ENCODE data around the gene DALRD3. TPM values are rescaled to one million over a fixed set of nuclear protein-coding genes. Genes with fewer than 3 reads are reported as not detected.

DALRD3 gene
- total and polyA plus RNA-seq, 2 of the 8 experiments (the other 6 are each of a cell fraction or from before 2014, with no cell fraction given): 30.4 to 86.5 TPM

GRCh38 chr3:49028298-49028672 is 9.9 kb upstream of the DALRD3 start:
- Histone ChIP-seq H2BK15ac (ENCODE audit: low read length) (no peak overlapping the region), H4K8ac (ENCODE audit: extremely low read depth, insufficient read depth, low read length) (no peak overlapping the region), H3K79me2 (ENCODE audit: control insufficient read depth in 1 of 2, insufficient read depth in 2 of 2, low read length in 2 of 2) (peaks cover 4 to 15% of the 10 kb centered on the region in 2 experiments; a peak in 3 of 4 replicates), H3K27ac (ENCODE audit: low read depth, low read length) (peak overlapping the region; percentile 54), H3K4ac (replicated peaks; ENCODE audit: insufficient read length, low read depth, low read length) (no peak overlapping the region), H3K23me2 (ENCODE audit: low read depth, low read length) (peaks cover 7% of the 10 kb centered on the region), H3K4me3 (ENCODE audit: extremely low read depth in 1 of 4, insufficient read depth in 2 of 4, low read depth in 3 of 4, low read length in 4 of 4) (peak overlapping the region; percentile 50 to 81 (median 76); a peak in 7 of 8 replicates), H4K5ac (ENCODE audit: insufficient read length, low read depth, low read length) (no peak overlapping the region), H4K20me1 (replicated peaks in 1 of 2; ENCODE audit: control insufficient read depth in 1 of 2, insufficient read depth in 2 of 2, low read length in 2 of 2) (peaks cover 10 to 22% of the 10 kb centered on the region in 2 experiments), H3K27me3 (replicated peaks in 1 of 4; ENCODE audit: control insufficient read depth in 3 of 4, extremely low read depth in 1 of 4, insufficient read depth in 3 of 4, low read length in 3 of 4) (no peaks in the 10 kb centered on the region; a peak in 1 of 7 replicates), H2AK5ac (ENCODE audit: low read depth, low read length) (no peak overlapping the region), H3K9me3 (ENCODE audit: insufficient read depth in 2 of 2, low read depth in 1 of 2, low read length in 1 of 2) (no peaks in the 10 kb centered on the region), H4K91ac (replicated peaks; ENCODE audit: insufficient read length, low read length) (no peak overlapping the region), H3K18ac (ENCODE audit: extremely low read depth, low read length) (no peak overlapping the region), H2BK120ac (replicated peaks; ENCODE audit: low read depth, low read length) (no peak overlapping the region), H3K14ac (ENCODE audit: insufficient read length) (no peak overlapping the region), H2BK12ac (ENCODE audit: low read depth, low read length) (no peak overlapping the region), H2AFZ (ENCODE audit: low read length) (no peak overlapping the region), H3K36me3 (ENCODE audit: control insufficient read depth in 2 of 4, insufficient read depth in 4 of 4, low read length in 3 of 4) (peaks cover 52 to 72% (median 66%) of the 10 kb centered on the region in 4 experiments), H3K9ac (replicated peaks in 1 of 4; ENCODE audit: extremely low read depth in 1 of 4, low read depth in 3 of 4, low read length in 3 of 4) (peak overlapping the region in 3 of 4 experiments; percentile 12 to 83 (median 82); a peak in 3 of 7 replicates), H2BK20ac (ENCODE audit: low read length) (no peak overlapping the region), H3K23ac (ENCODE audit: insufficient read length) (no peak overlapping the region), H3K4me1 (replicated peaks in 1 of 4; ENCODE audit: control insufficient read depth in 3 of 4, insufficient read depth in 4 of 4, low read length in 3 of 4) (peaks cover 0 to 9% (median 6%) of the 10 kb centered on the region in 4 experiments; a peak in 5 of 7 replicates), H2BK5ac (ENCODE audit: low read depth, low read length) (no peak overlapping the region), H3K4me2 (ENCODE audit: insufficient read depth in 1 of 2, low read depth in 2 of 2, low read length in 2 of 2) (peak overlapping the region; percentile 88 to 98), H3K56ac (replicated peaks; ENCODE audit: insufficient read length, low read depth, low read length) (no peak overlapping the region), H3K79me1 (ENCODE audit: low read depth, low read length) (peaks cover 8% of the 10 kb centered on the region)
- no peak for TF ChIP-seq SIN3A (conservative IDR thresholded peaks at IDR 0.05 in 1 of 2, IDR thresholded peaks at IDR 0.05 in 1 of 2; ENCODE audit: low read depth in 1 of 2, low read length in 2 of 2)
- TF ChIP-seq POLR2AphosphoS5 (IDR thresholded peaks at IDR 0.05; ENCODE audit: low read depth, low read length): no peak
- TF ChIP-seq ASH2L (IDR thresholded peaks at IDR 0.05; ENCODE audit: low read length): no peak
- no peak for TF ChIP-seq JUND (IDR thresholded peaks at IDR 0.05; ENCODE audit: low read length)
- TF ChIP-seq PHF8 (conservative IDR thresholded peaks at IDR 0.05; ENCODE audit: low read depth, low read length): no peak
- no peak for TF ChIP-seq E2F6 (IDR thresholded peaks at IDR 0.05)
- TF ChIP-seq CHD1 (IDR thresholded peaks at IDR 0.05; ENCODE audit: low read depth, low read length): no peak
- TF ChIP-seq MAFK (IDR thresholded peaks at IDR 0.05; ENCODE audit: low read depth, low read length): no peak
- TF ChIP-seq SP1 (IDR thresholded peaks at IDR 0.05; ENCODE audit: low read depth, low read length): no peak
- CTCF ChIA-PET (ENCODE audit: partially characterized antibody): interaction anchor here (1.3 kb wide), 1 partner anchor 15 kb away, joined by 5 read pairs; no protein-coding TSS in a partner anchor
- POLR2A ChIA-PET (ENCODE audit: partially characterized antibody): interaction anchor here (0.6 to 33.9 kb wide), 19 partner anchors 12 to 451 kb away, joined by 3 to 1518 read pairs (median 4); partner anchors contain the start of genes ARIH2, CELSR3, DALRD3 and P4HTM
- DNase-seq (ENCODE audit: low read depth in 1 of 2, low spot score in 2 of 2): no peak
- 98% methylated on average over 4 of the region's 4 CpGs; no CpG with 5 or more reads in 1 of the 2 experiments for WGBS, 2 experiments (ENCODE audit: extremely low coverage in 1 of 2, insufficient coverage in 1 of 2, insufficient read length in 1 of 2, insufficient replicate concordance in 2 of 2, low coverage in 1 of 2, low lambda C conversion rate in 2 of 2, missing lambda C conversion rate in 1 of 2)
- FAIRE-seq: no peak
